Activated T-cell treated with anti-CD3 and anti-CD28 coated beads, Interleukin-2, amount 50 U/mL, for 72 hours (primary cell): Measurements from ENCODE around the gene FAM131B. TPM values are rescaled to one million over a fixed set of nuclear protein-coding genes. Genes with fewer than 3 reads are reported as not detected.
A peak's percentile ranks its signal among the peaks of the same experiment; 100 is the strongest.

Experiments
- ATAC-seq, 2 donors: fragments of 150-1000 bp; cut with Tn5 transposase; replicated peaks in 1 of 2; 2 replicates each; pipeline ENCODE4 v1.10.0; 2021; ENCODE audit warnings: moderate library complexity in 2 of 2, mild to moderate bottlenecking in 1 of 2
- DNase-seq, 2 donors: peaks; one replicate each; pipeline ENCODE4 v3.0.0; 2021 to 2022; ENCODE audit warnings: mixed read lengths in 1 of 2
- H3K27ac Mint-ChIP-seq: one replicate; pipeline ENCODE4 v1.8.0; 2022; ENCODE audit warnings: mild to moderate bottlenecking, moderate library complexity, mixed read lengths
- H3K27me3 Mint-ChIP-seq: one replicate; pipeline ENCODE4 v1.8.0; 2022; ENCODE audit warnings: low read depth, mixed read lengths
- H3K36me3 Mint-ChIP-seq, 2 donors: one replicate each; pipeline ENCODE4 v1.8.0; 2022; ENCODE audit warnings: mixed read lengths in 2 of 2, mild to moderate bottlenecking in 1 of 2; ENCODE audit not compliant: insufficient read depth in 2 of 2
- H3K4me1 Mint-ChIP-seq: one replicate; pipeline ENCODE4 v1.8.0; 2022; ENCODE audit warnings: low read depth, mixed read lengths
- H3K4me3 Mint-ChIP-seq, 2 donors: one replicate each; pipeline ENCODE4 v1.8.0; 2022; ENCODE audit warnings: mild to moderate bottlenecking in 2 of 2, mixed read lengths in 2 of 2, moderate library complexity in 2 of 2
- H3K9me3 Mint-ChIP-seq, 2 donors: one replicate each; pipeline ENCODE4 v1.8.0; 2022; ENCODE audit warnings: mixed read lengths in 2 of 2
- total RNA-seq, 2 donors: library from RNA; stranded (reverse); gene quantifications; one replicate each; pipeline ENCODE4 v1.2.3, GENCODE V29; 2022

FAM131B gene
- total RNA-seq, 2 donors from 2014 or later: 3.1 TPM

DNA sequence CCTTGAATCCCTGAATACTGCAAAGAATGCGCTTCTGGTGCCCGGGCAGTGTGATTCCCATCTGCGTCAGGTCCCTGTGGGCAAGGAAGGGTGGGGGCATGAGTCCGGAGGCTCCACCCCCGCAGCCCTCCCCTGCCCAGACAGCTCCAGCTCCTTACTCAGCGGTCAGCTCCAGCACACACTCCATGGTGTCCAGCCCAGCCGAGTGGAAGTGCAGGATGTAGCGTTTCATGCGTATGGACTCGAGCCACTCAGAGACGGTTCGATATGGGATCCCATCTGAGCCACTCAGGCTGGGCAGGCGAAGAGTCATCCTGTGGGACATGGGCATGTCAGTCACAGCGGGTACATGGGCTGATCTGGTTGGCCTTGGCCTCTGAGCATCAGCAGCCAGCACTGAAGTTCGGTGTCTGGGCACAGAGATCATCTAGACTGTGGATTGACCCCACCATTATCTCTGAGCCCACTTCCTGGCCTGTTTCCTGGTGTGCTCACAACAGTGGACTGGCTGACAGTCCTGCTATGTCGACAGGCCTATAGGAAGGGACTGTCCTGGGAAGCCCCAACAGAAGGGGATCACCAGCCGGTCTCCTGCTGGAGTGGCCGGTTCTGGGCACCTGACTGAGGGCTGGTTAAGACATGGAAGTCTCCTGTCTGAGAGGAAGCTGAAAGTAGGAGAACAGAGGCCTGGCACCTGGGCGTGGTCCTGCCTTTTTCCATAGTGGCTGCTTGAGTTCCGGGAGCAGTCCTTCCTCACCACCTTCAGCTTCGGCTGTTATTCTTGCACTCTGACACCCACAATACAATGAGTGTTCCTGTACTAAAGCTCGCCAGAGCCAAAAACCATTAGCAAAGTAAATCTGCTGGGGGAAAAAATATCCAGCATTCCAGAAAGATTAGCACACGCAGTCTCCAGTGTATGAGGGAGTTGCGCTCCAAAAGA, 29.2 kb upstream of the FAM131B start:
- H3K4me3 Mint-ChIP-seq: no peak overlapping the region
- no peaks in the 10 kb centered on the region for H3K9me3 Mint-ChIP-seq
- no peaks in the 10 kb centered on the region for H3K27me3 Mint-ChIP-seq
- no peak overlapping the region for H3K27ac Mint-ChIP-seq
- peaks cover 0 to 2% of the 10 kb centered on the region in 2 donors for H3K36me3 Mint-ChIP-seq
- ATAC-seq (no peak), DNase-seq (no peak)
- H3K4me1 Mint-ChIP-seq: peaks cover 19% of the 10 kb centered on the region

- Mint-ChIP-seq H3K27ac (no peak overlapping the region), H3K27me3 (no peaks in the 10 kb centered on the region), H3K36me3 (peaks cover 0 to 2% of the 10 kb centered on the region in 2 donors), H3K4me1 (peaks cover 19% of the 10 kb centered on the region), H3K9me3 (no peaks in the 10 kb centered on the region), H3K4me3 (no peak overlapping the region)
- ATAC-seq (no peak), DNase-seq (no peak)
Measured at GRCh38 chr7:143390773-143391317, 28.3 kb upstream of the FAM131B start.

DNA sequence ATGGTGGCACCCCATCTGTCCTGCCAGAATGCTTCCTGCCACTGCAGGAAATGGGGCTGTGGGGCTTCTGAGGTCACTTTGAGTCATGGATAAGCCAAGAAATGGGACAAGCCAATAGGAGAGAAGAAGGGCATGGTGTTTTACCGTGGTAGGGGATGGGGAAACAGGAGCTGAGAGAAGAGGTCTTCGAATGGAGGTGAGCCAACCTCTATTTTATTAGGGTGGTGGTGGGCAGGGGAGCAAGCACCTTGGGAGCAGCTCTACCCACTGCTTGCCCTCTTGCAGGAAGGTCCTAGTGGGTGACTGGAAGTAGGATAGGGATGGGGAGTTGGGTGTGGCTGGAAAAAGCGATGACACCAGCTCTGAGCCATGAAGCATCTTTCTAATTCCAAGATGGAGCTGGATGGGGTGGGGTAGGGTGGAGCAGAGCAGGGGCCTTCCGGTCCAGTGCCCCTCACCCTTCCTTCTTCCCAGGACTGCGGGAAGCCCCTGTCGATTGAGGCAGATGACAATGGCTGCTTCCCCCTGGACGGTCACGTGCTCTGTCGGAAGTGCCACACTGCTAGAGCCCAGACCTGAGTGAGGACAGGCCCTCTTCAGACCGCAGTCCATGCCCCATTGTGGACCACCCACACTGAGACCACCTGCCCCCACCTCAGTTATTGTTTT, 27.7 kb upstream of the FAM131B start:
- Mint-ChIP-seq H3K36me3 (peaks cover 0 to 2% of the 10 kb centered on the region in 2 donors), H3K27me3 (no peaks in the 10 kb centered on the region), H3K9me3 (no peaks in the 10 kb centered on the region), H3K4me1 (peaks cover 17% of the 10 kb centered on the region), H3K27ac (peak overlapping the region; percentile 36), H3K4me3 (no peak overlapping the region)
- DNase-seq (no peak), ATAC-seq (no peak)

DNA sequence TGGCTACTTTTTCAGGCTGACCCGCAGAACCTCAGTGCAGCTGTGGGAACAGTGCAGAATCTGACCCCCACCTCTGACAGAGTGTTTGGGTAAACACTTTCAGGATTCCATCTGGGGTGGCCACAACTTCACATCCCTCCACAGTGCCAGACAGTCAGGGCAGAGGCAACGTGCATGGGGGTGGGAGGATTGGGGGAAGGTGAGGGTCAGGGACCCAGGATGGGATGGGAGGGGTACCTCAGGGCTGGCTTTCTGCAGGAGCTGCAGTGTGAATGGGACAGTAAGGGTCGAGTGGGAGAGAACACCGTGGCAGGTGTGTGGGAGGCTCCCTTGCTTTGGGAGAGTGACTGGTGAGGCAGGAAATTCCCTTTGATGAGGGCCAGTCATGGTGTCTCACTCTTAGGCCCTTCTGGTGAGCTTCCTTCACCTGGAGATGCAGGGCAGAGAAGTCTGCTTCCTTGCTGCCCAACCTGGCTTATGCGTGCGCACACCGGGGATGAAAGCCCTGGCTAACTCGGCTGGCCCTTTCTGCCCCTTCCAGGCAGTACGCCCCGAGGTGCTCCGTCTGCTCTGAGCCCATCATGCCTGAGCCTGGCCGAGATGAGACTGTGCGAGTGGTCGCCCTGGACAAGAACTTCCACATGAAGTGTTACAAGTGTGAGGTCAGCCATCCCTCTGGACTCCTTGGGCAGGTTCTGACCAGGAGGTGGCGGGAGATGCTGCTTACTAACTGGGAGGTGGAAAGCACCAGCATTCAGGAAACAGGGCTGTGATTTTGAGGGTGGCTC, 27.0 kb upstream of the FAM131B start:
- Mint-ChIP-seq H3K4me1 (peaks cover 13% of the 10 kb centered on the region), H3K9me3 (no peaks in the 10 kb centered on the region), H3K27me3 (no peaks in the 10 kb centered on the region), H3K27ac (no peak overlapping the region), H3K4me3 (no peak overlapping the region), H3K36me3 (peaks cover 0 to 2% of the 10 kb centered on the region in 2 donors)
- DNase-seq (no peak), ATAC-seq (no peak)

DNA sequence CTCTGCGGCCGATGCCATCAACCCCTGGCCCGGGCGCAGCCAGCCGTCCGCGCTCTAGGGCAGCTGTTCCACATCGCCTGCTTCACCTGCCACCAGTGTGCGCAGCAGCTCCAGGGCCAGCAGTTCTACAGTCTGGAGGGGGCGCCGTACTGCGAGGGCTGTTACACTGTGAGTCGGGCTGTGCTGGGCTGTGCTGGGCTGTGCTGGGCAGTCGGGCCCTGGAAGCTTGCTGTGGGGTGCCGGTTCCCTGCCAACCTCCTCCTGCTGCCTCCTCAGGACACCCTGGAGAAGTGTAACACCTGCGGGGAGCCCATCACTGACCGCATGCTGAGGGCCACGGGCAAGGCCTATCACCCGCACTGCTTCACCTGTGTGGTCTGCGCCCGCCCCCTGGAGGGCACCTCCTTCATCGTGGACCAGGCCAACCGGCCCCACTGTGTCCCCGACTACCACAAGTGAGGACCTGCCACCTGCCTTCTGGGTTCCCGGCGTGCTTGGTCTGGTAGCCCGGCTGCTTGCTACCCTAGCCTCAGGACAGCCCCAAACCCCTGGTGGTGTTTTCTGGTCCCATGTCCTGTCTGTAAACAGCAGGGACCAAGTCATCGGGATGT, 26.1 kb upstream of the FAM131B start:
- Mint-ChIP-seq H3K4me3 (no peak overlapping the region), H3K27me3 (no peaks in the 10 kb centered on the region), H3K27ac (no peak overlapping the region), H3K4me1 (peaks cover 13% of the 10 kb centered on the region), H3K9me3 (no peaks in the 10 kb centered on the region), H3K36me3 (peaks cover 0 to 2% of the 10 kb centered on the region in 2 donors)
- DNase-seq (no peak), ATAC-seq (no peak)

GRCh38 chr7:143388051-143388450, 25.5 kb upstream of the FAM131B start:
- H3K27ac Mint-ChIP-seq: no peak overlapping the region
- H3K4me1 Mint-ChIP-seq: peaks cover 13% of the 10 kb centered on the region
- H3K36me3 Mint-ChIP-seq: peaks cover 0 to 2% of the 10 kb centered on the region in 2 donors
- no peaks in the 10 kb centered on the region for H3K27me3 Mint-ChIP-seq
- no peaks in the 10 kb centered on the region for H3K9me3 Mint-ChIP-seq
- no peak for ATAC-seq
- no peak for DNase-seq
- H3K4me3 Mint-ChIP-seq: no peak overlapping the region

DNA sequence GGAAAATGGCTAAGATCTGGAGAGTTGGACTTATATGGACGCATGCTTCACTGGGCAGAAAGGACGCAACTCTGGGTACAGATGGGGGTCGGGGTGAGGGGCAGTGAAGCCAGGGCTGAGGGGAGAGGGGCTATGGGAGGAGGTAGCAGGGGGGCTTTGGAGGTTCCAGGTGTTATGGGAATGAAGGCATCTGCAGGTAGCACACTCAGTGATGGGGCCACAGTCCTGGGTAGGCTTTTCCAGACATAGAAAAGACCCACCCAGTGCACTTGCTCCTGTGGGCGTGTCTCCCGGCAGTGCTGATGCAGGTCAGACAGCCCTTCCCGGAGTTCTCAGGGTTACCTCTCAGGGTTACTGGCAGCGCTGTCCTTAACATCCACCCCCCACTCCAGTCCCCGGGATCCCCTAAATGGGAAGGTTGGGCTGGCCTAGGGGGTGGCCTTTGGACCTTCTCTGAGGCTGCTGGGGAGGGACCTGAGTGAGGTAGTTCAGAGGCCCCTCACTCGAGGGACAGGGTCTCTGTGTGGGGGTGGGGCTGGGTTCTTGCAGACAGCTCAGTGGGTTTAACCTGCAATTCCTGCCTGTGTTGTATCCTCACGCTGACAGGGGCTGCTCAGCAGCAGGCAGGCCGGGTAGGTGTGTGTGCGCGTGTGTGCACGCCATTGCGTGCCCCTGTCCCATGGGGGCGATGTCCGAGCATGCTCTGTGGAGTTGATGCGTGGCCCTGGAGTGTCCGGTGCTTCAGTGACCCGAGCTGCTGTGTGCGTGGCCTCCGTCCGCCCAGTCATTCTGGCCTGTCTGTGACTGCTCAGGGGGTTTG, 24.9 kb upstream of the FAM131B start:
- no peaks in the 10 kb centered on the region for H3K9me3 Mint-ChIP-seq
- no peak overlapping the region for H3K27ac Mint-ChIP-seq
- no peak for DNase-seq
- H3K36me3 Mint-ChIP-seq: peaks cover 0 to 2% of the 10 kb centered on the region in 2 donors
- H3K27me3 Mint-ChIP-seq: no peaks in the 10 kb centered on the region
- ATAC-seq: no peak
- peaks cover 13% of the 10 kb centered on the region for H3K4me1 Mint-ChIP-seq
- H3K4me3 Mint-ChIP-seq: no peak overlapping the region

- Mint-ChIP-seq H3K4me1 (peaks cover 13% of the 10 kb centered on the region), H3K27me3 (no peaks in the 10 kb centered on the region), H3K36me3 (peaks cover 0 to 2% of the 10 kb centered on the region in 2 donors), H3K9me3 (no peaks in the 10 kb centered on the region), H3K4me3 (no peak overlapping the region), H3K27ac (no peak overlapping the region)
- peak in 1 of 2 donors; percentile 21 for DNase-seq
- ATAC-seq: peak; percentile 23 to 30
Measured at GRCh38 chr7:143385891-143386781, 23.6 kb upstream of the FAM131B start.

DNA sequence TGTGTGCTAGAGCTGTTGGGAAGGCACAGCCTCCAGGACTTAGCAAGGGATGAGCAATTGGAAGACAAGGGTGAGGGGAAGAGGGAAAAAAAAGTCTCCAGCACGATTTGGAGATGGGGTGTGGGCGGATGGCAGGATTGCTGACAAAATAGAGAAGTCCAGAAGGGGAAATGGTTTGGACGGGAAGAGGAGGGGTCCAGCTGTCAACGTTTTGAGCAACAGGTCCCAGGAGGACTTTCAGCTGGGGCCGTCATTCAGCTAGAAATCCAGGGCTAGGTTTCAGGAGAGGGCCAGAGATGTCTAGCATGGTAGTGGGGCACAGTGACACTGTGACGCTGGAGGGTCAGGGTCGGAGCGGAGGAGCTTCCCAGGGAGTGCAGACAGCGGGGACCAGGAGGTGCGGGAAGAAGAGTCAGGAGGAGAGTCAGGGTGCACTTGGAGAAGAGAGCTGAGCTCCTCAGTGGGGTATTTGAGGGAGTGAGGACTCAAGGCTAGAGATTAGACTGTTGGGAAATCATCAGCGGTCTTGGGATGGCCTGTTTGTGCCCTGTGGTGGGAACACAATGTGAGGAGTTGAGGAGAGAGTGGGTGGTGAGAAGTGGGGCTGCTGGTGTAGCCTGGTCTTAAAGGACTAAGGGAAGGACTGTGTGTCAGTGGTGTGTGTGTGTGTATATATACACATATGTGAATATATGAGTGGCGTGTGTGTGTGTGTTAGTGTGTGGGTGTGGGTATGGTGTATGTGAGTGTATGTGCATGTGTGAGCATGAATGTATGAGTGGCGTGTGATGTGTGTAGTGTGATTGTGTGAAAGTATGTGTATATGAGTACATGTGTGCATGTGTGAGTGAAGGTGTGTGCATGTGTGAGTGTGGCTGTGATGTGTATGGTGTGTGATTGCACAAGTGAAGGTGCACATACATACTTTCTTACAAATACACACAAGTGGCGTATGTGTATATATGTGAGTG, 22.4 kb upstream of the FAM131B start:
- peaks cover 0 to under 1% of the 10 kb centered on the region in 2 donors for H3K36me3 Mint-ChIP-seq
- H3K4me1 Mint-ChIP-seq: peaks cover 10% of the 10 kb centered on the region
- ATAC-seq (no peak), DNase-seq (no peak)
- no peaks in the 10 kb centered on the region for H3K9me3 Mint-ChIP-seq
- H3K27me3 Mint-ChIP-seq: no peaks in the 10 kb centered on the region
- H3K27ac Mint-ChIP-seq: no peak overlapping the region
- H3K4me3 Mint-ChIP-seq: no peak overlapping the region

GRCh38 chr7:143384148-143384547, 21.6 kb upstream of the FAM131B start:
- no peaks in the 10 kb centered on the region for H3K9me3 Mint-ChIP-seq
- H3K27ac Mint-ChIP-seq: no peak overlapping the region
- H3K4me3 Mint-ChIP-seq: no peak overlapping the region
- DNase-seq (no peak), ATAC-seq (no peak)
- peaks cover 5% of the 10 kb centered on the region for H3K4me1 Mint-ChIP-seq
- H3K36me3 Mint-ChIP-seq: no peaks in the 10 kb centered on the region
- no peaks in the 10 kb centered on the region for H3K27me3 Mint-ChIP-seq
